PFSK-1 (cell line): Measurements from ENCODE around the gene TP53I13.
A peak's percentile ranks its signal among the peaks of the same experiment; 100 is the strongest.

Experiments used
- FOXP2 ChIP-seq: optimal IDR thresholded peaks from 2 replicates; pipeline ENCODE3; 2011; ENCODE audit warnings: borderline replicate concordance, control low read depth, inconsistent platforms; ENCODE audit not compliant: insufficient read depth; ENCODE audit errors: extremely low read length, extremely low read depth
- POLR2AphosphoS5 ChIP-seq: IDR thresholded peaks from 2 replicates; pipeline ENCODE4 v1.6.1; 2012; ENCODE audit warnings: low read depth, mild to moderate bottlenecking, control low read depth, low read length, moderate library complexity
- REST ChIP-seq, 2 experiments: IDR thresholded peaks; 2 replicates each; pipeline versions ENCODE4 v1.6.1 to v1.8.0; 2011 to 2012; ENCODE audit warnings: low read depth in 2 of 2, low read length in 2 of 2, control low read depth in 1 of 2, inconsistent platforms in 1 of 2, mild to moderate bottlenecking in 1 of 2, moderate library complexity in 1 of 2; ENCODE audit not compliant: insufficient read depth in 1 of 2
- SIN3A ChIP-seq: IDR thresholded peaks from 2 replicates; pipeline ENCODE4 v1.6.1; 2012; ENCODE audit warnings: mild to moderate bottlenecking, low read length, moderate library complexity, borderline replicate concordance; ENCODE audit not compliant: insufficient read depth
- TAF1 ChIP-seq: IDR thresholded peaks from 2 replicates; pipeline ENCODE4 v1.6.1; 2012; ENCODE audit warnings: low read length, control low read depth, borderline replicate concordance; ENCODE audit not compliant: insufficient read depth

TP53I13 gene

GRCh38 chr17:29579866-29580771 lies 11.6 kb downstream of the TP53I13 start:
- no peak for TF ChIP-seq TAF1
- TF ChIP-seq FOXP2, result peak; percentile 81

GRCh38 chr17:29581583-29582253 lies 13.2 kb downstream of the TP53I13 start:
- no peak for TF ChIP-seq POLR2AphosphoS5
- no peak for TF ChIP-seq SIN3A
- TF ChIP-seq REST (IDR thresholded peaks at IDR 0.05; ENCODE audit: insufficient read depth in 1 of 2, low read depth in 2 of 2, low read length in 2 of 2), result no peak
- TF ChIP-seq FOXP2, result no peak
- no peak for TF ChIP-seq TAF1

DNA sequence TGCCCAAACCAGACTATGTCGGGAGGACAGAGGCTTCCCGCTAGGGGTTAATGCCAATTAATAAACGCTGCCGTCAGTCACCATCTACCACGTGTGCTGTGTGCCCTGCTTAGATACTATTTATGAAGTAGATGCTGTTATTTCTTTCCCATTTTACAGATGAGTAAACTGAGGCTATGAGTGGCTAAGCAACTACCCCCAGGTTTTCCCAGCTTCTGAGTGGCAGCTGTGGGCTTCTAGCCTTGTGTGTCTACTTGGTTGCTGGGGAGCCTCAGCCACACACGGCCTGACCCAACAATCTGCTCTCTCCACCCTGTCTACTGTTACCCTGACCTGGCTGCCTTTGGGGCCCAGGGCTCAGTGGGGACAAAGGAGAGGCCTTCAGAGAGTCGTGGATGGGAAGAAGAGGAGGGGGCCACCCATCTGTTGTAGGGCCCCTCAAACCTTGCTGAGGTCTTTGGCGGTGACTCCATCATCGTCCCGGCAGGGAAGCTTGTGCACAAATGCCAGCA lies 13.8 kb downstream of the TP53I13 start:
- no peak for TF ChIP-seq FOXP2
- TF ChIP-seq REST (IDR thresholded peaks at IDR 0.05; ENCODE audit: insufficient read depth in 1 of 2, low read depth in 2 of 2, low read length in 2 of 2), result no peak
- no peak for TF ChIP-seq POLR2AphosphoS5
- TF ChIP-seq TAF1, result no peak
- no peak for TF ChIP-seq SIN3A

GRCh38 chr17:29582772-29583171 lies 14.3 kb downstream of the TP53I13 start:
- TF ChIP-seq TAF1 (no peak), FOXP2 (no peak), SIN3A (no peak), REST (IDR thresholded peaks at IDR 0.05; ENCODE audit: insufficient read depth in 1 of 2, low read depth in 2 of 2, low read length in 2 of 2) (no peak), POLR2AphosphoS5 (no peak)

- TF ChIP-seq TAF1 (no peak), REST (IDR thresholded peaks at IDR 0.05; ENCODE audit: insufficient read depth in 1 of 2, low read depth in 2 of 2, low read length in 2 of 2) (no peak), POLR2AphosphoS5 (no peak), FOXP2 (no peak)
Measured at GRCh38 chr17:29583324-29584248, 15.1 kb downstream of the TP53I13 start.
